ENCODE results near the gene FCHSD2.

FCHSD2 gene

DNA sequence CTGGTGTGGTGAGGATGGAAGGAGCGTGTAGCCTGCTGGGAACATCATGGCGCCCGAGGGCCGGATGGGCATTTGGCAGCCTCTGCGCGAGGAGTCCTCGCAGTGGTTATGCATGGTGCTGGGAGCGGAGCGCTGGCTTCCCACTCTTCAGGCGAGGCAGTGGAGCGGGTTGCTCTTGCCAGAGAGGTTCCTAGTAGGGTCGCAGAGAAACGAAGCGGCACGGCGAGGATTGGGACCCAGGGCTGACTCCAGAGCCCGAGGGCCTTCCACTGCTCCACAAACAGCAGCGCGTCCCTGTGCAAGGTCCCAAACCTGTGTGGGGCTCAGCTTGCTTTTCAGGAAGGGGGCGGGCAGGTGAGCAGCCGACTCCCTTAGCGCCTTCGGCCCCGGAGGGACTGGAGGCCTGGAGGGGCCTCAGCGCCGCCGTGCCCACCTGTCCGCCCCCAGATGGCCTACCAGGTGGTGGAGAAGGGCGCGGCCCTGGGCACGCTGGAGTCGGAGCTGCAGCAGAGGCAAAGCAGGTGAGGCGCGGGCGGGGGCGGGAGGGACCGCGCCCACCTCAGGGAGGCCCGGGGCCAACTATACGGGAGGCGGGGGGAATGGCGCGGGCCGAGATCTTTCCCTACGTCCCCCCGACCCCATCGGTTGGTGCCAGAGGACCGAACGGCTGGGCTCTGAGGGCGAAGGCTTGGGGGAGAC is 320.7 kb downstream of the FCHSD2 start:
- POLR2A ChIA-PET = interaction anchor here (1.5 kb wide), 1 partner anchor 27 kb away, joined by 5 read pairs; the partner anchor contains the start of gene STARD10
- CTCF ChIA-PET = interaction anchor here (0.6 to 0.7 kb wide), 2 partner anchors 100 to 372 kb away, joined by 3 to 5 read pairs; no protein-coding TSS in a partner anchor
- Histone ChIP-seq H3K4me3 (ENCODE audit: low read depth, low read length) (peak overlapping the region; percentile 36), H3K4me1 (ENCODE audit: control insufficient read depth, insufficient read depth, low read length) (no peaks in the 10 kb centered on the region), H3K36me3 (ENCODE audit: control insufficient read depth in 2 of 2, insufficient read depth in 1 of 2, low read length in 2 of 2) (peaks cover 0 to 6% of the 10 kb centered on the region in 2 experiments; a peak in 1 of 3 replicates), H3K9me3 (ENCODE audit: control insufficient read depth, insufficient read depth, low read depth, low read length) (no peaks in the 10 kb centered on the region), H3K27ac (ENCODE audit: extremely low read depth, low read depth, low read length) (peak overlapping the region; percentile 47; the same call in 1 of the 2 replicates)
- TF ChIP-seq, protein P1, sequence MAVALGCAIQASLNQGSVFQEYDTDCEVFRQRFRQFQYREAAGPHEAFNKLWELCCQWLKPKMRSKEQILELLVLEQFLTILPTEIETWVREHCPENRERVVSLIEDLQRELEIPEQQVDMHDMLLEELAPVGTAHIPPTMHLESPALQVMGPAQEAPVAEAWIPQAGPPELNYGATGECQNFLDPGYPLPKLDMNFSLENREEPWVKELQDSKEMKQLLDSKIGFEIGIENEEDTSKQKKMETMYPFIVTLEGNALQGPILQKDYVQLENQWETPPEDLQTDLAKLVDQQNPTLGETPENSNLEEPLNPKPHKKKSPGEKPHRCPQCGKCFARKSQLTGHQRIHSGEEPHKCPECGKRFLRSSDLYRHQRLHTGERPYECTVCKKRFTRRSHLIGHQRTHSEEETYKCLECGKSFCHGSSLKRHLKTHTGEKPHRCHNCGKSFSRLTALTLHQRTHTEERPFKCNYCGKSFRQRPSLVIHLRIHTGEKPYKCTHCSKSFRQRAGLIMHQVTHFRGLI (tag by site-specific recombination; IDR thresholded peaks at IDR 0.05) = no peak
- TF ChIP-seq, protein P2, sequence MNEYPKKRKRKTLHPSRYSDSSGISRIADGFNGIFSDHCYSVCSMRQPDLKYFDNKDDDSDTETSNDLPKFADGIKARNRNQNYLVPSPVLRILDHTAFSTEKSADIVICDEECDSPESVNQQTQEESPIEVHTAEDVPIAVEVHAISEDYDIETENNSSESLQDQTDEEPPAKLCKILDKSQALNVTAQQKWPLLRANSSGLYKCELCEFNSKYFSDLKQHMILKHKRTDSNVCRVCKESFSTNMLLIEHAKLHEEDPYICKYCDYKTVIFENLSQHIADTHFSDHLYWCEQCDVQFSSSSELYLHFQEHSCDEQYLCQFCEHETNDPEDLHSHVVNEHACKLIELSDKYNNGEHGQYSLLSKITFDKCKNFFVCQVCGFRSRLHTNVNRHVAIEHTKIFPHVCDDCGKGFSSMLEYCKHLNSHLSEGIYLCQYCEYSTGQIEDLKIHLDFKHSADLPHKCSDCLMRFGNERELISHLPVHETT (tag by site-specific recombination; IDR thresholded peaks at IDR 0.05) = no peak
- peak; percentile 52 for TF ChIP-seq EGR2 (tag by site-specific recombination; IDR thresholded peaks at IDR 0.05; ENCODE audit: low read depth)
- no peak for TF ChIP-seq ZBTB26 (tag by site-specific recombination; optimal IDR thresholded peaks at IDR 0.05)
- TF ChIP-seq KLF1 (tag by site-specific recombination; IDR thresholded peaks at IDR 0.05) = peak; percentile 95
- peak; percentile 66 for TF ChIP-seq KLF9 (tag by site-specific recombination; IDR thresholded peaks at IDR 0.05; ENCODE audit: low read depth)
- peak; percentile 51; the same call in 1 of the 2 replicates for TF ChIP-seq KLF7 (tag by site-specific recombination; IDR thresholded peaks at IDR 0.05; ENCODE audit: borderline replicate concordance)
- TF ChIP-seq, protein P3, sequence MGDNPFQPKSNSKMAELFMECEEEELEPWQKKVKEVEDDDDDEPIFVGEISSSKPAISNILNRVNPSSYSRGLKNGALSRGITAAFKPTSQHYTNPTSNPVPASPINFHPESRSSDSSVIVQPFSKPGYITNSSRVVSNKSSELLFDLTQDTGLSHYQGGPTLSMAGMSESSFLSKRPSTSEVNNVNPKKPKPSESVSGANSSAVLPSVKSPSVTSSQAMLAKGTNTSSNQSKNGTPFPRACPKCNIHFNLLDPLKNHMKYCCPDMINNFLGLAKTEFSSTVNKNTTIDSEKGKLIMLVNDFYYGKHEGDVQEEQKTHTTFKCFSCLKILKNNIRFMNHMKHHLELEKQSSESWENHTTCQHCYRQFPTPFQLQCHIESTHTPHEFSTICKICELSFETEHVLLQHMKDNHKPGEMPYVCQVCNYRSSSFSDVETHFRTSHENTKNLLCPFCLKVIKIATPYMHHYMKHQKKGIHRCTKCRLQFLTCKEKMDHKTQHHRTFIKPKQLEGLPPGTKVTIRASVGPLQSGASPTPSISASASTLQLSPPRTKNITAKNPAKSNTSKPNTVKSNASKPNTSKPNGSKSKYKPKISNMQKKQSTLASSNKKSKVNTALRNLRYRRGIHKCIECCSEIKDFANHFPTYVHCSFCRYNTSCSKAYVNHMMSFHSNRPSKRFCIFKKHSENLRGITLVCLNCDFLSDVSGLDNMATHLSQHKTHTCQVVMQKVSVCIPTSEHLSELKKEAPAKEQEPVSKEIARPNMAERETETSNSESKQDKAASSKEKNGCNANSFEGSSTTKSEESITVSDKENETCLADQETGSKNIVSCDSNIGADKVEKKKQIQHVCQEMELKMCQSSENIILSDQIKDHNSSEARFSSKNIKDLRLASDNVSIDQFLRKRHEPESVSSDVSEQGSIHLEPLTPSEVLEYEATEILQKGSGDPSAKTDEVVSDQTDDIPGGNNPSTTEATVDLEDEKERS (tag by site-specific recombination; IDR thresholded peaks at IDR 0.05) = no peak
- TF ChIP-seq ZNF239 (tag by site-specific recombination; IDR thresholded peaks at IDR 0.05) = no peak
- peak; percentile 74 for TF ChIP-seq ZFHX2 (tag by site-specific recombination; conservative IDR thresholded peaks at IDR 0.05)
- TF ChIP-seq, protein P4, sequence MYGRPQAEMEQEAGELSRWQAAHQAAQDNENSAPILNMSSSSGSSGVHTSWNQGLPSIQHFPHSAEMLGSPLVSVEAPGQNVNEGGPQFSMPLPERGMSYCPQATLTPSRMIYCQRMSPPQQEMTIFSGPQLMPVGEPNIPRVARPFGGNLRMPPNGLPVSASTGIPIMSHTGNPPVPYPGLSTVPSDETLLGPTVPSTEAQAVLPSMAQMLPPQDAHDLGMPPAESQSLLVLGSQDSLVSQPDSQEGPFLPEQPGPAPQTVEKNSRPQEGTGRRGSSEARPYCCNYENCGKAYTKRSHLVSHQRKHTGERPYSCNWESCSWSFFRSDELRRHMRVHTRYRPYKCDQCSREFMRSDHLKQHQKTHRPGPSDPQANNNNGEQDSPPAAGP (tag by site-specific recombination; IDR thresholded peaks at IDR 0.05) = 0 out of 2 replicates have a peak, but pooled peaks have one; percentile 40
- TF ChIP-seq ZNF2 (tag by site-specific recombination; IDR thresholded peaks at IDR 0.05) = 0 out of 2 replicates have a peak, but pooled peaks have one; percentile 39
- no peak for TF ChIP-seq ZNF416 (tag by site-specific recombination; IDR thresholded peaks at IDR 0.05)
- TF ChIP-seq, protein P5, sequence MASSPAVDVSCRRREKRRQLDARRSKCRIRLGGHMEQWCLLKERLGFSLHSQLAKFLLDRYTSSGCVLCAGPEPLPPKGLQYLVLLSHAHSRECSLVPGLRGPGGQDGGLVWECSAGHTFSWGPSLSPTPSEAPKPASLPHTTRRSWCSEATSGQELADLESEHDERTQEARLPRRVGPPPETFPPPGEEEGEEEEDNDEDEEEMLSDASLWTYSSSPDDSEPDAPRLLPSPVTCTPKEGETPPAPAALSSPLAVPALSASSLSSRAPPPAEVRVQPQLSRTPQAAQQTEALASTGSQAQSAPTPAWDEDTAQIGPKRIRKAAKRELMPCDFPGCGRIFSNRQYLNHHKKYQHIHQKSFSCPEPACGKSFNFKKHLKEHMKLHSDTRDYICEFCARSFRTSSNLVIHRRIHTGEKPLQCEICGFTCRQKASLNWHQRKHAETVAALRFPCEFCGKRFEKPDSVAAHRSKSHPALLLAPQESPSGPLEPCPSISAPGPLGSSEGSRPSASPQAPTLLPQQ (tag by site-specific recombination; IDR thresholded peaks at IDR 0.05) = no peak
- TF ChIP-seq, protein P6, sequence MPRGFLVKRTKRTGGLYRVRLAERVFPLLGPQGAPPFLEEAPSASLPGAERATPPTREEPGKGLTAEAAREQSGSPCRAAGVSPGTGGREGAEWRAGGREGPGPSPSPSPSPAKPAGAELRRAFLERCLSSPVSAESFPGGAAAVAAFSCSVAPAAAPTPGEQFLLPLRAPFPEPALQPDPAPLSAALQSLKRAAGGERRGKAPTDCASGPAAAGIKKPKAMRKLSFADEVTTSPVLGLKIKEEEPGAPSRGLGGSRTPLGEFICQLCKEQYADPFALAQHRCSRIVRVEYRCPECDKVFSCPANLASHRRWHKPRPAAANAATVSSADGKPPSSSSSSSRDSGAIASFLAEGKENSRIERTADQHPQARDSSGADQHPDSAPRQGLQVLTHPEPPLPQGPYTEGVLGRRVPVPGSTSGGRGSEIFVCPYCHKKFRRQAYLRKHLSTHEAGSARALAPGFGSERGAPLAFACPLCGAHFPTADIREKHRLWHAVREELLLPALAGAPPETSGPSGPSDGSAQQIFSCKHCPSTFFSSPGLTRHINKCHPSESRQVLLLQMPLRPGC (tag by site-specific recombination; IDR thresholded peaks at IDR 0.05) = no peak
- no peak for TF ChIP-seq ZBTB8A (tag by site-specific recombination; IDR thresholded peaks at IDR 0.05)

Data from HEK293 (cell line).